ENCODE results near the gene PDF. TPM values are rescaled to one million over a fixed set of nuclear protein-coding genes. Genes with fewer than 3 reads are reported as not detected.

Gene PDF
- total RNA-seq, 1 donor from 2014 or later, result 21.5 TPM

GRCh38 chr16:69319826-69320739 lies 10.3 kb downstream of the PDF start:
- intact Hi-C loops (cut with micrococcal nuclease), result no loop called here

GRCh38 chr16:69319381-69319780 lies 11.0 kb downstream of the PDF start:
- peaks cover 37% of the 10 kb centered on the region for H3K36me3 Mint-ChIP-seq (ENCODE audit: low read depth)

More at GRCh38 chr16:69319826-69320739, 10.3 kb downstream of the PDF start:
- Mint-ChIP-seq H3K4me1 (ENCODE audit: low read depth) (peaks cover 14% of the 10 kb centered on the region), H3K27ac (no peak overlapping the region), H3K36me3 (ENCODE audit: low read depth) (peaks cover 40% of the 10 kb centered on the region), H3K4me3 (no peak overlapping the region), H3K9me3 (no peaks in the 10 kb centered on the region), H3K27me3 (ENCODE audit: insufficient read depth) (no peaks in the 10 kb centered on the region)
- DNase-seq (ENCODE audit: low spot score), result no peak

GRCh38 chr16:69318911-69319289 lies 11.5 kb downstream of the PDF start:
- peaks cover 14% of the 10 kb centered on the region for H3K4me1 Mint-ChIP-seq (ENCODE audit: low read depth)
- DNase-seq (ENCODE audit: low spot score), result no peak
- no peaks in the 10 kb centered on the region for H3K9me3 Mint-ChIP-seq
- no peak overlapping the region for H3K27ac Mint-ChIP-seq
- intact Hi-C loops (cut with micrococcal nuclease), result no loop called here
- H3K36me3 Mint-ChIP-seq (ENCODE audit: low read depth), result peaks cover 40% of the 10 kb centered on the region
- no peak overlapping the region for H3K4me3 Mint-ChIP-seq
- no peaks in the 10 kb centered on the region for H3K27me3 Mint-ChIP-seq (ENCODE audit: insufficient read depth)

More at GRCh38 chr16:69319381-69319780, 11.0 kb downstream of the PDF start:
- no peak overlapping the region for H3K27ac Mint-ChIP-seq
- no peak for DNase-seq (ENCODE audit: low spot score)
- H3K27me3 Mint-ChIP-seq (ENCODE audit: insufficient read depth), result no peaks in the 10 kb centered on the region
- H3K9me3 Mint-ChIP-seq, result no peaks in the 10 kb centered on the region
- H3K4me3 Mint-ChIP-seq, result no peak overlapping the region
- intact Hi-C loops (cut with micrococcal nuclease), result no loop called here
- H3K4me1 Mint-ChIP-seq (ENCODE audit: low read depth), result peaks cover 14% of the 10 kb centered on the region

- Mint-ChIP-seq H3K4me3 (no peak overlapping the region), H3K4me1 (ENCODE audit: low read depth) (peaks cover 20% of the 10 kb centered on the region), H3K27ac (no peak overlapping the region), H3K9me3 (no peaks in the 10 kb centered on the region), H3K27me3 (ENCODE audit: insufficient read depth) (no peaks in the 10 kb centered on the region), H3K36me3 (ENCODE audit: low read depth) (peaks cover 45% of the 10 kb centered on the region)
- intact Hi-C loops (cut with micrococcal nuclease), result no loop called here
- DNase-seq (ENCODE audit: low spot score), result no peak
Measured at GRCh38 chr16:69318177-69318910, 12.0 kb downstream of the PDF start.

- no peaks in the 10 kb centered on the region for H3K9me3 Mint-ChIP-seq
- no peak for DNase-seq (ENCODE audit: low spot score)
- H3K4me3 Mint-ChIP-seq, result no peak overlapping the region
- no peak overlapping the region for H3K27ac Mint-ChIP-seq
- intact Hi-C loops (cut with micrococcal nuclease), result no loop called here
- H3K27me3 Mint-ChIP-seq (ENCODE audit: insufficient read depth), result no peaks in the 10 kb centered on the region
- H3K4me1 Mint-ChIP-seq (ENCODE audit: low read depth), result peaks cover 26% of the 10 kb centered on the region
- H3K36me3 Mint-ChIP-seq (ENCODE audit: low read depth), result peaks cover 46% of the 10 kb centered on the region
Measured at GRCh38 chr16:69316595-69317034, 13.8 kb downstream of the PDF start.

GRCh38 chr16:69315486-69316311 lies 14.7 kb downstream of the PDF start:
- Mint-ChIP-seq H3K36me3 (ENCODE audit: low read depth) (peaks cover 38% of the 10 kb centered on the region), H3K4me1 (ENCODE audit: low read depth) (peaks cover 24% of the 10 kb centered on the region), H3K27me3 (ENCODE audit: insufficient read depth) (no peaks in the 10 kb centered on the region), H3K27ac (no peak overlapping the region), H3K4me3 (no peak overlapping the region), H3K9me3 (no peaks in the 10 kb centered on the region)
- no peak for DNase-seq (ENCODE audit: low spot score)
- intact Hi-C loops (cut with micrococcal nuclease), result no loop called here

- Mint-ChIP-seq H3K4me3 (no peak overlapping the region), H3K27ac (no peak overlapping the region), H3K27me3 (ENCODE audit: insufficient read depth) (no peaks in the 10 kb centered on the region), H3K4me1 (ENCODE audit: low read depth) (peaks cover 29% of the 10 kb centered on the region), H3K9me3 (no peaks in the 10 kb centered on the region), H3K36me3 (ENCODE audit: low read depth) (peaks cover 36% of the 10 kb centered on the region)
- no peak for DNase-seq (ENCODE audit: low spot score)
- intact Hi-C loops (cut with micrococcal nuclease), result loop anchor here (5.0 kb wide), 1 partner anchor 1227 kb away; the partner anchor contains the start of gene NFATC3
Measured at GRCh38 chr16:69314534-69314933, 15.9 kb downstream of the PDF start.

- Mint-ChIP-seq H3K36me3 (ENCODE audit: low read depth) (peaks cover 30% of the 10 kb centered on the region), H3K27ac (peak overlapping the region; percentile 71), H3K27me3 (ENCODE audit: insufficient read depth) (no peaks in the 10 kb centered on the region), H3K4me3 (peak overlapping the region; percentile 72), H3K4me1 (ENCODE audit: low read depth) (peaks cover 29% of the 10 kb centered on the region), H3K9me3 (no peaks in the 10 kb centered on the region)
- intact Hi-C loops (cut with micrococcal nuclease), result loop anchor here (5.0 kb wide), 1 partner anchor 1226 kb away; the partner anchor contains the start of gene NFATC3
- DNase-seq (ENCODE audit: low spot score), result no peak
Measured at GRCh38 chr16:69313469-69313868, 16.9 kb downstream of the PDF start.

GRCh38 chr16:69311533-69312387 lies 18.6 kb downstream of the PDF start:
- H3K9me3 Mint-ChIP-seq, result no peaks in the 10 kb centered on the region
- H3K36me3 Mint-ChIP-seq (ENCODE audit: low read depth), result peaks cover 28% of the 10 kb centered on the region
- DNase-seq (ENCODE audit: low spot score), result peak; percentile 45
- H3K4me1 Mint-ChIP-seq (ENCODE audit: low read depth), result peaks cover 29% of the 10 kb centered on the region
- H3K4me3 Mint-ChIP-seq, result peak overlapping the region; percentile 99
- no peaks in the 10 kb centered on the region for H3K27me3 Mint-ChIP-seq (ENCODE audit: insufficient read depth)
- intact Hi-C loops (cut with micrococcal nuclease), result loop anchor here (1.0 to 5.0 kb wide), 10 partner anchors 19 to 1224 kb away; partner anchors contain the start of genes CHTF8, COG8, NFATC3 and NIP7
- H3K27ac Mint-ChIP-seq, result peak overlapping the region; percentile 96

GRCh38 chr16:69310653-69311532 lies 19.5 kb downstream of the PDF start, which contains the start of gene VPS4A:
Gene VPS4A (plus strand): TSS chr16:69311350. CDS start chr16:69311512, 162 bp downstream.
- Mint-ChIP-seq H3K27ac (peak within 1 kb of the TSS; percentile 96), H3K4me1 (ENCODE audit: low read depth) (peaks cover 23% of the 10 kb centered on the region), H3K9me3 (no peaks in the 10 kb centered on the region), H3K36me3 (ENCODE audit: low read depth) (peaks cover 22% of the 10 kb centered on the region), H3K27me3 (ENCODE audit: insufficient read depth) (no peaks in the 10 kb centered on the region), H3K4me3 (peak within 1 kb of the TSS; percentile 99)
- peak; percentile 98 for DNase-seq (ENCODE audit: low spot score)
- intact Hi-C loops (cut with micrococcal nuclease), result loop anchor here (1.0 to 5.0 kb wide), 10 partner anchors 19 to 1224 kb away; partner anchors contain the start of genes CHTF8, COG8, NFATC3 and NIP7

- H3K4me3 Mint-ChIP-seq, result no peak overlapping the region
- no peak overlapping the region for H3K27ac Mint-ChIP-seq
- peaks cover 22% of the 10 kb centered on the region for H3K4me1 Mint-ChIP-seq (ENCODE audit: low read depth)
- H3K27me3 Mint-ChIP-seq (ENCODE audit: insufficient read depth), result no peaks in the 10 kb centered on the region
- DNase-seq (ENCODE audit: low spot score), result no peak
- no peaks in the 10 kb centered on the region for H3K9me3 Mint-ChIP-seq
- H3K36me3 Mint-ChIP-seq (ENCODE audit: low read depth), result peaks cover 21% of the 10 kb centered on the region
- intact Hi-C loops (cut with micrococcal nuclease), result no loop called here
Measured at GRCh38 chr16:69309316-69309715, 21.1 kb downstream of the PDF start.

Data from activated T-helper 1 cell treated with anti-CD3 and anti-CD28 coated beads, Interleukin-12 subunit alpha, Interleukin-12 subunit beta, Interleukin-2, Interleukin-4 antibody, amounts not matched to agents 30 ng/mL and 10 ng/mL and 1 ng/mL, durations not matched to agents 14 hours and 24 hours and 36 hours (primary cell).